GM21619 (cell line): ENCODE measurements around the gene HIRA.

Experiments used
- ATAC-seq: cut with Tn5 transposase; IDR thresholded peaks from one replicate; pipeline ENCODE4 v1.9.1; 2021; ENCODE audit not compliant: unreplicated experiment

The HIRA gene

GRCh38 chr22:19287889-19288288, 143.6 kb downstream of the HIRA start:
- no peak for ATAC-seq

GRCh38 chr22:19287076-19287707, 144.3 kb downstream of the HIRA start:
- no peak for ATAC-seq

- no peak for ATAC-seq
These were observed 145.7 kb downstream of the HIRA start for GRCh38 chr22:19285831-19286230.
